Urinary bladder (tissue), 4 donors: ENCODE measurements around the gene UBE2V1. TPM values are rescaled to one million over a fixed set of nuclear protein-coding genes. Genes with fewer than 3 reads are reported as not detected.
"Not testable (repeated sequence)": the region's sequence is repeated elsewhere in the genome, so short reads cannot be mapped to it uniquely, and the experiment has no call there.

Experiments
- DNase-seq: peaks from one replicate; pipeline ENCODE4 v3.0.0-alpha.2; 2015; ENCODE audit errors: extremely low spot score
- H3K27ac ChIP-seq: one replicate; pipeline ENCODE4 v1.5.1; 2013; ENCODE audit warnings: low read depth, mild to moderate bottlenecking, moderate library complexity
- H3K36me3 ChIP-seq: one replicate; pipeline ENCODE4 v1.6.1; 2013; ENCODE audit warnings: mild to moderate bottlenecking, moderate library complexity; ENCODE audit not compliant: insufficient read depth
- H3K4me1 ChIP-seq: one replicate; pipeline ENCODE4 v1.6.1; 2013; ENCODE audit warnings: mild to moderate bottlenecking, moderate library complexity; ENCODE audit not compliant: insufficient read depth
- H3K4me3 ChIP-seq: one replicate; pipeline ENCODE4 v1.5.1; 2013; ENCODE audit warnings: low read depth, low read length
- WGBS: extraction: QIAGEN DNeasy Blood & Tissue Kit; methylation state at CpG from one replicate; pipeline ENCODE4 v1.1.7; 2013; 5-methylcytosine and 5-hydroxymethylcytosine counted together
- polyA plus RNA-seq: library from polyadenylated mRNA; stranded (reverse); fragments of 200-250 nt; gene quantifications from one replicate; pipeline ENCODE4 v1.2.3, GENCODE V29; 2013
- total RNA-seq: library from RNA; depleted of rRNA; stranded (reverse); fragments of >200 nt; gene quantifications from one replicate; pipeline ENCODE4 v1.2.3, GENCODE V29; 2014
- donor health status: healthy with polysubstance abuse.
- donor health status: healthy.

UBE2V1 gene
- total RNA-seq (74.0 TPM), polyA plus RNA-seq (85.7 TPM)

GRCh38 chr20:50112512-50113419 lies at the start of gene UBE2V1:
Gene UBE2V1, minus strand, starts transcription at chr20:50113150. Its CDS starts 22 bp downstream, at chr20:50113128.
- no peaks in the 10 kb centered on the region for H3K36me3 ChIP-seq
- WGBS, result under 1% methylated on average over 70 of the region's 70 CpGs

GRCh38 chr20:50161494-50161893 lies 48.5 kb upstream of the UBE2V1 start:
- H3K4me3 ChIP-seq, H3K27ac ChIP-seq, DNase-seq, H3K4me1 ChIP-seq, H3K36me3 ChIP-seq: not testable (repeated sequence)
- WGBS, result 81% methylated on average over 7 of the region's 7 CpGs

More at GRCh38 chr20:50112512-50113419, at the start of gene UBE2V1:
- peak; percentile 80 for DNase-seq
- Histone ChIP-seq H3K4me1 (peaks cover 6% of the 10 kb centered on the region), H3K4me3 (peak within 1 kb of the TSS; percentile 96), H3K27ac (peak within 1 kb of the TSS; percentile 95)

GRCh38 chr20:50153500-50154377 lies 40.8 kb upstream of the UBE2V1 start, which contains the start of gene PEDS1:
Gene PEDS1, minus strand, starts transcription at chr20:50153723. Its CDS starts 86 bp downstream, at chr20:50153637.
- Histone ChIP-seq H3K4me1 (no peaks in the 10 kb centered on the region), H3K4me3 (peak within 1 kb of the TSS; percentile 82), H3K36me3 (no peaks in the 10 kb centered on the region), H3K27ac (peak within 1 kb of the TSS; percentile 94)
- no peak for DNase-seq
- 3% methylated on average over 99 of the region's 99 CpGs for WGBS

GRCh38 chr20:50153153-50153499 lies 40.2 kb upstream of the UBE2V1 start:
- H3K4me1 ChIP-seq, result no peaks in the 10 kb centered on the region

GRCh38 chr20:50152394-50153152 lies 39.6 kb upstream of the UBE2V1 start:
- H3K27ac ChIP-seq, result peak overlapping the region; percentile 81
- no peak for DNase-seq
- H3K4me1 ChIP-seq, result no peaks in the 10 kb centered on the region
- no peaks in the 10 kb centered on the region for H3K36me3 ChIP-seq
- peak overlapping the region; percentile 82 for H3K4me3 ChIP-seq
- 16% methylated on average over 4 of the region's 4 CpGs for WGBS

More at GRCh38 chr20:50153153-50153499, 40.2 kb upstream of the UBE2V1 start:
- under 1% methylated on average over 18 of the region's 18 CpGs for WGBS
- Histone ChIP-seq H3K4me3 (peak overlapping the region; percentile 82), H3K27ac (peak overlapping the region; percentile 94), H3K36me3 (no peaks in the 10 kb centered on the region)
- DNase-seq, result no peak

GRCh38 chr20:50151034-50151743 lies 38.2 kb upstream of the UBE2V1 start:
- 70% methylated on average over 10 of the region's 10 CpGs for WGBS
- no peaks in the 10 kb centered on the region for H3K36me3 ChIP-seq
- no peaks in the 10 kb centered on the region for H3K4me1 ChIP-seq
- no peak for DNase-seq
- H3K4me3 ChIP-seq, result no peak overlapping the region
- H3K27ac ChIP-seq, result no peak overlapping the region

- WGBS, result 81% methylated on average over 16 of the region's 16 CpGs
Measured at GRCh38 chr20:50149481-50150254, 36.7 kb upstream of the UBE2V1 start.

GRCh38 chr20:50146732-50147662 lies 34.0 kb upstream of the UBE2V1 start:
- H3K4me3 ChIP-seq, result no peak overlapping the region
- no peaks in the 10 kb centered on the region for H3K4me1 ChIP-seq
- no peak for DNase-seq
- peak overlapping the region; percentile 76 for H3K27ac ChIP-seq
- H3K36me3 ChIP-seq, result no peaks in the 10 kb centered on the region
- 53% methylated on average over 17 of the region's 17 CpGs for WGBS

More at GRCh38 chr20:50149481-50150254, 36.7 kb upstream of the UBE2V1 start:
- Histone ChIP-seq H3K4me1 (no peaks in the 10 kb centered on the region), H3K36me3 (no peaks in the 10 kb centered on the region), H3K4me3 (no peak overlapping the region), H3K27ac (peak overlapping the region; percentile 3)
- no peak for DNase-seq

- DNase-seq, result no peak
- no peak overlapping the region for H3K4me3 ChIP-seq
- peak overlapping the region; percentile 76 for H3K27ac ChIP-seq
- H3K4me1 ChIP-seq, result no peaks in the 10 kb centered on the region
- H3K36me3 ChIP-seq, result no peaks in the 10 kb centered on the region
- 82% methylated on average over 6 of the region's 6 CpGs for WGBS
Measured at GRCh38 chr20:50146214-50146613, 33.3 kb upstream of the UBE2V1 start.

GRCh38 chr20:50145566-50145965 lies 32.6 kb upstream of the UBE2V1 start:
- Histone ChIP-seq H3K4me1 (no peaks in the 10 kb centered on the region), H3K27ac (no peak overlapping the region), H3K36me3 (no peaks in the 10 kb centered on the region), H3K4me3 (no peak overlapping the region)
- no peak for DNase-seq
- WGBS, result 92% methylated on average over 6 of the region's 6 CpGs

GRCh38 chr20:50144362-50144761 lies 31.4 kb upstream of the UBE2V1 start:
- no peaks in the 10 kb centered on the region for H3K4me1 ChIP-seq
- H3K4me3 ChIP-seq, result no peak overlapping the region
- H3K27ac ChIP-seq, result no peak overlapping the region
- WGBS, result 52% methylated on average over 4 of the region's 4 CpGs
- H3K36me3 ChIP-seq, result no peaks in the 10 kb centered on the region
- no peak for DNase-seq
